Activated B cell treated with CpG ODN at 0.5 μM for 24 hours (primary cell): ENCODE data around the gene USHBP1. TPM values are rescaled to one million over a fixed set of nuclear protein-coding genes. Genes with fewer than 3 reads are reported as not detected.
"Not testable (repeated sequence)": the region's sequence is repeated elsewhere in the genome, so short reads cannot be mapped to it uniquely, and the experiment has no call there.

ENCODE experiments used
- ATAC-seq: fragments of 200-7000 bp; cut with Tn5 transposase; one replicate; pipeline ENCODE4 v1.10.0; 2021; ENCODE audit warnings: low read depth, mild to moderate bottlenecking, moderate library complexity
- CTCF ChIA-PET: fragments of 350-600 bp; sonication (Branson Sonifier 250); formaldehyde crosslinking; loops from one replicate; lab custom pipeline; 2021; ENCODE audit warnings: antibody characterized with exemption; lab: Charles Lee
- POLR2A ChIA-PET: fragments of 350-600 bp; sonication (Branson Sonifier 250); formaldehyde crosslinking; loops from one replicate; lab custom pipeline; 2021; ENCODE audit warnings: antibody characterized with exemption; lab: Charles Lee
- DNase-seq: peaks from one replicate; pipeline ENCODE4 v3.0.0; 2022
- H3K27ac Mint-ChIP-seq: one replicate; pipeline ENCODE4 v1.8.0; 2020; ENCODE audit warnings: mixed read lengths
- H3K27me3 Mint-ChIP-seq: one replicate; pipeline ENCODE4 v1.8.0; 2021; ENCODE audit warnings: mixed read lengths
- H3K36me3 Mint-ChIP-seq: one replicate; pipeline ENCODE4 v1.8.0; 2021; ENCODE audit warnings: low read depth, mixed read lengths
- H3K4me1 Mint-ChIP-seq: one replicate; pipeline ENCODE4 v1.8.0; 2021; ENCODE audit warnings: mixed read lengths
- H3K4me3 Mint-ChIP-seq: one replicate; pipeline ENCODE4 v1.8.0; 2020; ENCODE audit warnings: mild to moderate bottlenecking, mixed read lengths
- H3K9me3 Mint-ChIP-seq: one replicate; pipeline ENCODE4 v1.8.0; 2020; ENCODE audit warnings: mixed read lengths
- intact Hi-C: fragments of 100-400 bp; cut with micrococcal nuclease; formaldehyde crosslinking; loops from one replicate; pipeline ENCODE4 v1.15.1; 2024
- total RNA-seq: library from RNA; stranded (reverse); gene quantifications from 2 replicates; pipeline ENCODE4 v1.2.3, GENCODE V29; 2022
- TF ChIP-seq, protein P1 (sequence below): fragments of 200-600 bp; IDR thresholded peaks from one replicate; pipeline ENCODE4 v1.8.0; 2022; ENCODE audit warnings: antibody characterized with exemption, mild to moderate bottlenecking

USHBP1 gene
- total RNA-seq, 1 donor from 2014 or later: 0.42 TPM

DNA sequence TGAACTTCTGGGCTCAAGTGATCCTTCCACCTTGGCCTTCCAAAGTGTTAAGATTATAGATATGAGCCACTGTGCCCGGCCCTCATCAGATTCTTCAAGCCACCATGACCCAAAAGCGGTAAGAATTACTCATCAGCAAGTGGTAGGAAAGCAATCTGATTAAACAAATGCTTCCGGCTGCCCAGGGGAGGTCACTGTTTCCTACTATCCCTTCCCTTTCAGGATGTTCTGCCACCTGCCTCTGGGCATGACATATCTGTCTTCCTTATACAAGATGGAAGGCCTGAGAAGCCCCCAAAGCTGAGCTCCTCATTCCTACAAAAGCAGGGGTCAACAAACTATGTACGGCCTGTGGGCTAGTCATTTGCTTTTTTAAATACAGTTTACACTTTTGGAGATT lies 31.7 kb upstream of the USHBP1 start:
- no peaks in the 10 kb centered on the region for H3K27me3 Mint-ChIP-seq
- POLR2A ChIA-PET: interaction anchor here (0.7 kb wide), 1 partner anchor 22 kb away, joined by 4 read pairs; no protein-coding TSS in a partner anchor
- intact Hi-C loops: no loop called here
- no peaks in the 10 kb centered on the region for H3K9me3 Mint-ChIP-seq
- no peak for ATAC-seq
- peaks cover 6% of the 10 kb centered on the region for H3K4me1 Mint-ChIP-seq
- CTCF ChIA-PET: no interaction called here
- TF ChIP-seq, protein P1, sequence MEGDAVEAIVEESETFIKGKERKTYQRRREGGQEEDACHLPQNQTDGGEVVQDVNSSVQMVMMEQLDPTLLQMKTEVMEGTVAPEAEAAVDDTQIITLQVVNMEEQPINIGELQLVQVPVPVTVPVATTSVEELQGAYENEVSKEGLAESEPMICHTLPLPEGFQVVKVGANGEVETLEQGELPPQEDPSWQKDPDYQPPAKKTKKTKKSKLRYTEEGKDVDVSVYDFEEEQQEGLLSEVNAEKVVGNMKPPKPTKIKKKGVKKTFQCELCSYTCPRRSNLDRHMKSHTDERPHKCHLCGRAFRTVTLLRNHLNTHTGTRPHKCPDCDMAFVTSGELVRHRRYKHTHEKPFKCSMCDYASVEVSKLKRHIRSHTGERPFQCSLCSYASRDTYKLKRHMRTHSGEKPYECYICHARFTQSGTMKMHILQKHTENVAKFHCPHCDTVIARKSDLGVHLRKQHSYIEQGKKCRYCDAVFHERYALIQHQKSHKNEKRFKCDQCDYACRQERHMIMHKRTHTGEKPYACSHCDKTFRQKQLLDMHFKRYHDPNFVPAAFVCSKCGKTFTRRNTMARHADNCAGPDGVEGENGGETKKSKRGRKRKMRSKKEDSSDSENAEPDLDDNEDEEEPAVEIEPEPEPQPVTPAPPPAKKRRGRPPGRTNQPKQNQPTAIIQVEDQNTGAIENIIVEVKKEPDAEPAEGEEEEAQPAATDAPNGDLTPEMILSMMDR: no peak
- H3K27ac Mint-ChIP-seq: no peak overlapping the region
- no peak for DNase-seq
- peaks cover 11% of the 10 kb centered on the region for H3K36me3 Mint-ChIP-seq
- no peak overlapping the region for H3K4me3 Mint-ChIP-seq

DNA sequence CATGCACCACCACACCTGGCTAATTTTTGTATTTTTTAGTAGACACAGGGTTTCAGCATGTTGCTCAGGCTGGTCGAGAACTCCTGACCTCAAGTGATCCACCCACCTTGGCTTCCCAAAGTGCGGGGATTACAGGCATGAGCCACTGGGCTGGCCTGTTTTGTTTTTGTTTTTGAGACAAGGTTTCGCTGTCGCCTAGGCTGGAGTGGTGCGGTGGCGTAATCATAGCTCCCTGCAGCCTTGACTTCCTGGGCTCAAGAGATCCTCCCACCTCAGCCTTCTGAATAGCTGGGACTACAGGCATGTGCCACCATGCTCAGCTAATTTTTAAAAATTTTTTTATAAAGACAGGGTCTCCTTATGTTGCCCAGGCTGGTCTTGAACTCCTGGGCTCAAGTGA lies 31.0 kb upstream of the USHBP1 start:
- CTCF ChIA-PET: interaction anchor here (1.6 kb wide), 1 partner anchor 10 kb away, joined by 5 read pairs; the partner anchor contains the start of gene MRPL34
- POLR2A ChIA-PET, H3K27ac Mint-ChIP-seq, H3K36me3 Mint-ChIP-seq, H3K4me3 Mint-ChIP-seq, H3K4me1 Mint-ChIP-seq, intact Hi-C loops, H3K9me3 Mint-ChIP-seq, DNase-seq, H3K27me3 Mint-ChIP-seq, ATAC-seq: not testable (repeated sequence)

DNA sequence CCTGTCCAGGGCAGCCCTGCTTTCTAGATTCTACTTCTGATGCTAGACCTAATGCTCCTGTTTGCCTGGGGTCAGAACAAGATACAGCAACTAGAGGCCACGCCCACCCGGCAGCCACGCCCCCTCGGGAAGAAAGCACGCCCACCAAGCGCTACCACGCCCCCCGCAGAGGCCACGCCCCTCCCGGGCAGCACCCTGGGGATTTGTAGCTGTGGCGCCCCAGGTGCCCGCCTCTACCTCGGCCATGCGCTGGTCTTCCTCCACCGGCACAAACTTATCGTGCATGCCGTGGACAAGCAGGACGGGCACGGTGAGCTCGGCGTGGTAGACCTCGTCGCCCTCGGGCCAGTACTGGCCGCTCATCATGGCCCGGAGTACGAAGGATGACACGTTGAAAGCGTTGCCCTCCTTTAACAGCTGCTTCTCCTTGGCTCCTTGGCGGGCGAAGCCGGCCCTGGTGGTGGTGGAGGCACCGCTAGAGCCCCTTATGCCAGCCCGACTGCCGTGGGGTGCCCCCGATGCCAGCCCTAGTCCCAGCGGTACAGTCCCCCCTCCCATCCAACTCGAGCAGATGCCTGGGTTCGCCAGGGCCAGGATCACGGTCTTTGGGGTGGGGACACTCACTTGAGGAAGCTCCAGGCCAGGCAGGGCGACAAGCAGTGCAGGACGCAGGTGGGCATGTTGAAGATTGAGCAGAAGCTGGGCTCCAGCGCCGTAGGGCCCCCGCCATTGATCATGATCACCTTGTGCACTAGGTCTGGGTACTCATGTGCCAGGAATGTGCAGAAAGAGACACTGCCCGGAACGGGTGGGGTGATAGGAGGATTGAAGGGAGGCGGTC lies 29.7 kb upstream of the USHBP1 start:
- Mint-ChIP-seq H3K27me3 (no peaks in the 10 kb centered on the region), H3K36me3 (peaks cover 7% of the 10 kb centered on the region), H3K27ac (no peak overlapping the region), H3K4me1 (peaks cover 10% of the 10 kb centered on the region), H3K4me3 (no peak overlapping the region), H3K9me3 (no peaks in the 10 kb centered on the region)
- intact Hi-C loops: no loop called here
- CTCF ChIA-PET: interaction anchor here (1.6 kb wide), 1 partner anchor 11 kb away, joined by 5 read pairs; the partner anchor contains the start of gene MRPL34
- POLR2A ChIA-PET: interaction anchor here (0.6 to 2.3 kb wide), 2 partner anchors 39 to 92 kb away, joined by 3 to 7 read pairs; no protein-coding TSS in a partner anchor
- DNase-seq (peak; percentile 36), ATAC-seq (peak; percentile 8)
- TF ChIP-seq, protein P1: no peak

DNA sequence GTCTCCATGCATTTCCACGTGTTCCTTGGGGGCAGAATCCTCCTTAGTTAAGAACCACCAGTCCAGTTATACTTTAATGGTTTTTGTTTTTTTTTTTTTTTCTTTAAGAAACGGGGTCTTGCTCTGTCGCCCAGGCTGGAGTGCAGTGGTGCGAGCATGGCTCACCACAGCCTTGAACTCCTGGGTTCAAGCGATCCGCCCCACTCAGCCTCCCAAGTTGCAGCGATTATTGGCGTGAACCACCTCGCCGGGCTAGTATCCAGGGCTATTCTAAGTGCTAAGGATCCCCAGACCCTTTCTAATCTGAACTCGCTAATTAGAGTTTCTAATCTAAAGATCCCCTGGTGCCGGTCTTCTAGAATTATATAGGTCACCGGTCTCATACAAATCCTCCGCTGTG lies 29.1 kb upstream of the USHBP1 start:
- H3K27ac Mint-ChIP-seq: no peak overlapping the region
- H3K27me3 Mint-ChIP-seq: no peaks in the 10 kb centered on the region
- ChIA-PET POLR2A (interaction anchor here (0.7 to 2.3 kb wide), 3 partner anchors 16 to 602 kb away, joined by 6 to 7 read pairs (median 6); partner anchors contain the start of gene DDA1), CTCF (interaction anchor here (1.5 to 1.9 kb wide), 5 partner anchors 10 to 93 kb away, joined by 3 to 16 read pairs (median 12); partner anchors contain the start of genes ABHD8 and MRPL34)
- H3K36me3 Mint-ChIP-seq: peaks cover 4% of the 10 kb centered on the region
- no peak for ATAC-seq
- peaks cover 10% of the 10 kb centered on the region for H3K4me1 Mint-ChIP-seq
- intact Hi-C loops: loop anchor here (2.0 kb wide), 2 partner anchors 53 to 173 kb away; no protein-coding TSS in a partner anchor
- DNase-seq: no peak
- H3K4me3 Mint-ChIP-seq: no peak overlapping the region
- no peaks in the 10 kb centered on the region for H3K9me3 Mint-ChIP-seq
- TF ChIP-seq, protein P1: no peak

DNA sequence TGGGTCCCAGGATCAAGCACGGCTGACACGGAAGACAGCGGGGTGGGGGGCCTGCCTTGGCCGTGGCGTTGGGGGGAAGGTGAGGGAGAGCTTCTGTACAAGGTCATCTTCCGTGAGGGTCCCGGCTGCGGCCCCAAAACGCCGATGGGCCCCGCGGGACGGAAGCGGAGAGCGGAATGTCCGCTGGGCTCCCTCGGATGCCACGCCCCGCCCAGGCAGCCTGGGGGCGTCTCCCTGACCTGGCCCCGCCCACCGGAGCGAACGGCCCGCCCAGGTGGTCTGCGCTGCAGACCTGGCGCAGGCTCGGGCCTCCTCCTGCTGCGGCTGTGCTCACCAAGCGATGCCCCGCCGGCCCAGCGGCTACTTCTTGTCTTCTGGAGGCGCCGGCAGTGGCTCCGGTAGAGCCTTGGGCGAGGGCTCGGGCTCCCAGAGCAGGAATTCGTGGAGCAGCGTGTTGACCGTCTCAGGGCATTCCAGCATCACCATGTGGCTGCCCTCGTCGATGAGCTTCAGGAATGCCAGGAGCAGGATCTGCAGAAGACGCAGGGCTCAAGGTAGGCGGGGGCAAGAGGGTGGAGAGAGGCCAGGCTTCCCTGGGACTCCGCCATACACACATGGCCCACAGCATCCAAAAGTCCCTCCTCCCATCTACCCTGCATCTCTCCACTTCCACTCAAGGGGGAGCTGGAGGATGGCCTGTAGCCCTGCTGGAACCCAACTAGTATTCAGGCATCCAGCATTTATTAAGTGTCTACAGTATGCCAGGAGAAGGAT lies 27.9 kb upstream of the USHBP1 start:
- POLR2A ChIA-PET: interaction anchor here (0.5 to 2.3 kb wide), 15 partner anchors 10 to 1900 kb away, joined by 3 to 11 read pairs (median 4); partner anchors contain the start of genes ABHD8, ANKLE1, ANO8 and BABAM1
- Mint-ChIP-seq H3K4me1 (peaks cover 10% of the 10 kb centered on the region), H3K4me3 (peak overlapping the region; percentile 85), H3K27ac (peak overlapping the region; percentile 53), H3K9me3 (no peaks in the 10 kb centered on the region), H3K27me3 (peaks cover 2% of the 10 kb centered on the region), H3K36me3 (no peaks in the 10 kb centered on the region)
- ATAC-seq: peak; percentile 91
- peak; percentile 90 for DNase-seq
- TF ChIP-seq, protein P1: no peak
- CTCF ChIA-PET: interaction anchor here (1.5 to 1.9 kb wide), 4 partner anchors 11 to 94 kb away, joined by 3 to 16 read pairs (median 13); partner anchors contain the start of genes ABHD8 and MRPL34
- intact Hi-C loops: loop anchor here (1.0 to 2.0 kb wide), 4 partner anchors 13 to 174 kb away; partner anchors contain the start of gene MRPL34
